ENCODE results near the gene DIAPH2.

DNA sequence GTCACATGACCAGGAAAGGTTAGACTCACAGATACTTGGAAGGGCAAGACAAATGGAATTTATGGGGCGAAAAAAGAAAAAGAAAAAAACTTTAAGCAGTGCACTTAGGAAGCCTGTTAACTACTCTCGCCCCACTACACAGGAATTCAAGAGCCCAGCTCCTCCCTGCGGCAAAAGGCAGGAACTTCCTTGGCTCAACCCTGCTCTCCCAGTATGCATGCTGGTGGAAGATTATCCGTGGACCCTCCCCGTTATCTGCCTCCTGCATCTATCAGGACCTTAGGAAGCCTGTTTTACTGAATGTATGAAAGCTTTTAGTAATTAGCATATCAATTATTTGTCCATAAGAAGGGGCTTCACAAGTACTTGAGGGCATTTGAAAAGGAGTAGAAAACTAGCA lies 158.9 kb downstream of the DIAPH2 start:
- TF ChIP-seq, protein P1, sequence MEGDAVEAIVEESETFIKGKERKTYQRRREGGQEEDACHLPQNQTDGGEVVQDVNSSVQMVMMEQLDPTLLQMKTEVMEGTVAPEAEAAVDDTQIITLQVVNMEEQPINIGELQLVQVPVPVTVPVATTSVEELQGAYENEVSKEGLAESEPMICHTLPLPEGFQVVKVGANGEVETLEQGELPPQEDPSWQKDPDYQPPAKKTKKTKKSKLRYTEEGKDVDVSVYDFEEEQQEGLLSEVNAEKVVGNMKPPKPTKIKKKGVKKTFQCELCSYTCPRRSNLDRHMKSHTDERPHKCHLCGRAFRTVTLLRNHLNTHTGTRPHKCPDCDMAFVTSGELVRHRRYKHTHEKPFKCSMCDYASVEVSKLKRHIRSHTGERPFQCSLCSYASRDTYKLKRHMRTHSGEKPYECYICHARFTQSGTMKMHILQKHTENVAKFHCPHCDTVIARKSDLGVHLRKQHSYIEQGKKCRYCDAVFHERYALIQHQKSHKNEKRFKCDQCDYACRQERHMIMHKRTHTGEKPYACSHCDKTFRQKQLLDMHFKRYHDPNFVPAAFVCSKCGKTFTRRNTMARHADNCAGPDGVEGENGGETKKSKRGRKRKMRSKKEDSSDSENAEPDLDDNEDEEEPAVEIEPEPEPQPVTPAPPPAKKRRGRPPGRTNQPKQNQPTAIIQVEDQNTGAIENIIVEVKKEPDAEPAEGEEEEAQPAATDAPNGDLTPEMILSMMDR (IDR thresholded peaks at IDR 0.05 in 2 of 3, conservative IDR thresholded peaks at IDR 0.05 in 1 of 3; ENCODE audit: borderline replicate concordance in 1 of 3, insufficient read depth in 1 of 3, low read depth in 2 of 3, low read length in 2 of 3): no peak
- TF ChIP-seq POLR2A (IDR thresholded peaks at IDR 0.05; ENCODE audit: borderline replicate concordance, extremely low read depth, insufficient read depth, insufficient read length) (no peak), ZNF274 (IDR thresholded peaks at IDR 0.05; ENCODE audit: low read depth, low read length) (no peak), JUND (IDR thresholded peaks at IDR 0.05) (no peak), SIN3A (IDR thresholded peaks at IDR 0.05; ENCODE audit: low read depth) (no peak)

Data from HCT116 (cell line).